GM12878 (cell line): ENCODE results near the gene PIGQ. TPM values are rescaled to one million over a fixed set of nuclear protein-coding genes. Genes with fewer than 3 reads are reported as not detected.
A peak's percentile ranks its signal among the peaks of the same experiment; 100 is the strongest.

Experiments
- CREB1 ChIP-seq: IDR thresholded peaks from 2 replicates; pipeline ENCODE4 v1.6.1; 2012; ENCODE audit warnings: low read depth, mild to moderate bottlenecking, inconsistent platforms
- CREM ChIP-seq: IDR thresholded peaks from 2 replicates; pipeline ENCODE4 v1.6.1; 2014; ENCODE audit warnings: antibody characterized with exemption, low read depth
- ETV6 ChIP-seq, 2 experiments: fragments of 450-650 bp in 1 of 2; IDR thresholded peaks in 1 of 2; conservative IDR thresholded peaks in 1 of 2; 2 replicates each; pipeline ENCODE4 v1.6.1; 2014; ENCODE audit warnings: antibody characterized with exemption in 1 of 2, borderline replicate concordance in 1 of 2, low read depth in 1 of 2, mild to moderate bottlenecking in 1 of 2, moderate library complexity in 1 of 2
- GABPA ChIP-seq: IDR thresholded peaks from 2 replicates; pipeline ENCODE4 v1.6.1; 2014; ENCODE audit warnings: antibody characterized with exemption, low read depth, mild to moderate bottlenecking, inconsistent platforms
- HCFC1 ChIP-seq: fragments of 150-350 bp; IDR thresholded peaks from 2 replicates; pipeline ENCODE4 v1.6.1; 2014; ENCODE audit warnings: low read length
- MEF2B ChIP-seq: fragments of 450-650 bp; IDR thresholded peaks from 2 replicates; pipeline ENCODE4 v1.6.1; 2018; ENCODE audit warnings: mild to moderate bottlenecking, moderate library complexity; ENCODE audit not compliant: partially characterized antibody, poor library complexity, severe bottlenecking
- NR2C2 ChIP-seq: IDR thresholded peaks from 2 replicates; pipeline ENCODE4 v1.6.1; 2011; ENCODE audit warnings: borderline replicate concordance, low read depth; ENCODE audit not compliant: control insufficient read depth, insufficient read length
- RAD21 ChIP-seq: IDR thresholded peaks from 2 replicates; pipeline ENCODE4 v1.6.1; 2011; ENCODE audit warnings: mild to moderate bottlenecking, low read depth, low read length, moderate library complexity; ENCODE audit not compliant: insufficient read depth
- SIN3A ChIP-seq: IDR thresholded peaks from 2 replicates; pipeline ENCODE4 v1.6.1; 2012; ENCODE audit warnings: low read depth, low read length, improper control_type of control experiment
- SPI1 ChIP-seq: IDR thresholded peaks from 2 replicates; pipeline ENCODE4 v1.6.1; 2011; ENCODE audit warnings: low read depth, mild to moderate bottlenecking, low read length, moderate library complexity, borderline replicate concordance; ENCODE audit not compliant: insufficient read depth
- SREBF2 ChIP-seq: IDR thresholded peaks from 2 replicates; pipeline ENCODE4 v1.6.1; 2012; ENCODE audit warnings: mild to moderate bottlenecking, low read length
- polyA plus RNA-seq, 11 experiments: library from polyadenylated mRNA; depleted of rRNA in 4 of 11; unstranded in 6 of 11; stranded (reverse) in 5 of 11; fragments of >200 nt; fragmentation: Nextera tagmentation in 4 of 11; fragmentation: Illumina TruSeq in 1 of 11; extraction: Ambion mirVana in 4 of 11; extraction: Trizol in 1 of 11; gene quantifications; 1 replicate in 1 of 11; 2 replicates in 10 of 11; pipeline versions ENCODE4 v1.2.1 to v1.2.3, GENCODE V29; 2011 to 2016; ENCODE audit warnings: inconsistent platforms in 2 of 11, missing spikeins in 2 of 11, low read depth in 1 of 11
- total RNA-seq, 4 experiments: library from RNA; depleted of rRNA in 3 of 4; stranded (reverse); fragments of >200 nt in 3 of 4; fragmentation: Illumina TruSeq in 1 of 4; extraction: Trizol in 1 of 4; gene quantifications; 2 replicates each; pipeline versions ENCODE4 v1.2.1 to v1.2.3, GENCODE V29; 2013 to 2021
- TF ChIP-seq, protein P1 (sequence below): fragments of 450-650 bp; IDR thresholded peaks from 2 replicates; pipeline ENCODE4 v1.6.1; 2016; ENCODE audit warnings: mild to moderate bottlenecking, moderate library complexity, borderline replicate concordance
- TF ChIP-seq, protein P2 (sequence below): fragments of 450-650 bp; IDR thresholded peaks from 2 replicates; pipeline ENCODE4 v1.6.1; 2017; ENCODE audit warnings: mild to moderate bottlenecking, low read depth, inconsistent platforms; ENCODE audit not compliant: poor library complexity, severe bottlenecking
- TF ChIP-seq, protein P3 (sequence below): fragments of 450-650 bp; IDR thresholded peaks from 2 replicates; pipeline ENCODE4 v1.6.1; 2017; ENCODE audit warnings: antibody characterized with exemption, mild to moderate bottlenecking, moderate library complexity
- TF ChIP-seq, protein P4 (sequence below): fragments of 450-650 bp; IDR thresholded peaks from 2 replicates; pipeline ENCODE4 v1.6.1; 2017; ENCODE audit warnings: mild to moderate bottlenecking, moderate library complexity

The PIGQ gene
- total and polyA plus RNA-seq, 10 of the 15 experiments (the other 5 are each of a cell fraction or from before 2014, with no cell fraction given) = 1.8 to 31.3 (median 17.5) TPM; not detected in 1

DNA sequence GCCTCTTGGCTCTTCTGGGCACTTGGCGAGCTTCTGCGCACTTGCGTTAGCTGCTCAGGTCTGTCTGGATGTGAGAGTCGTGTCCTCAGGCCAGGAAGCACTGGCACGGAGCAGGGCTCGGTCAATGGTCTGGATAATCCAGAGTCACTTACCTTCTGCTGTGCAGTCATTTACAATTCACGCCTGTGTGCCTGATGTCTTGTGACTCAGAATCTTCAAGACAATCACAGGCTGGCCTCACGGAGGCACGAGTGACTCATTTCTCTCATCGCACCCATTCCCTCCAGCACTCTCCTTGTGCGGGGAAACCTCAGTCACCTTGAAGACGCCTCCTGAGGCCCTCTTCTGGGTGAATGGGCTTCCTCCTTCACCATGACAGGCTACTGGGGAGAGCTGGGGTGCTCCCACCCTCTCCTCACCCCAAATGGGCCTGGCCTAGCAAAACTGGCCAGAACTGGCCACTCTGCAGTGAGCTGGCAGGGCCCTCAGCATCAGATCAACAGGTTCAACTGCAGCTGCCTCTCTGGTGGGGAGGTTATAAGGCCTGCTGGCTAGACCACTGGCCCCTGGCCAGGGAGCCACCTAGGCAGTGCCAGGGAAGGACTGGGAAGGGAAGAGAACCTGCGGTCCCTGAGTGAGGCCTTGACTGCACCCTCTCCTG lies 44.1 kb upstream of the PIGQ start (continued):
- TF ChIP-seq, protein P1, sequence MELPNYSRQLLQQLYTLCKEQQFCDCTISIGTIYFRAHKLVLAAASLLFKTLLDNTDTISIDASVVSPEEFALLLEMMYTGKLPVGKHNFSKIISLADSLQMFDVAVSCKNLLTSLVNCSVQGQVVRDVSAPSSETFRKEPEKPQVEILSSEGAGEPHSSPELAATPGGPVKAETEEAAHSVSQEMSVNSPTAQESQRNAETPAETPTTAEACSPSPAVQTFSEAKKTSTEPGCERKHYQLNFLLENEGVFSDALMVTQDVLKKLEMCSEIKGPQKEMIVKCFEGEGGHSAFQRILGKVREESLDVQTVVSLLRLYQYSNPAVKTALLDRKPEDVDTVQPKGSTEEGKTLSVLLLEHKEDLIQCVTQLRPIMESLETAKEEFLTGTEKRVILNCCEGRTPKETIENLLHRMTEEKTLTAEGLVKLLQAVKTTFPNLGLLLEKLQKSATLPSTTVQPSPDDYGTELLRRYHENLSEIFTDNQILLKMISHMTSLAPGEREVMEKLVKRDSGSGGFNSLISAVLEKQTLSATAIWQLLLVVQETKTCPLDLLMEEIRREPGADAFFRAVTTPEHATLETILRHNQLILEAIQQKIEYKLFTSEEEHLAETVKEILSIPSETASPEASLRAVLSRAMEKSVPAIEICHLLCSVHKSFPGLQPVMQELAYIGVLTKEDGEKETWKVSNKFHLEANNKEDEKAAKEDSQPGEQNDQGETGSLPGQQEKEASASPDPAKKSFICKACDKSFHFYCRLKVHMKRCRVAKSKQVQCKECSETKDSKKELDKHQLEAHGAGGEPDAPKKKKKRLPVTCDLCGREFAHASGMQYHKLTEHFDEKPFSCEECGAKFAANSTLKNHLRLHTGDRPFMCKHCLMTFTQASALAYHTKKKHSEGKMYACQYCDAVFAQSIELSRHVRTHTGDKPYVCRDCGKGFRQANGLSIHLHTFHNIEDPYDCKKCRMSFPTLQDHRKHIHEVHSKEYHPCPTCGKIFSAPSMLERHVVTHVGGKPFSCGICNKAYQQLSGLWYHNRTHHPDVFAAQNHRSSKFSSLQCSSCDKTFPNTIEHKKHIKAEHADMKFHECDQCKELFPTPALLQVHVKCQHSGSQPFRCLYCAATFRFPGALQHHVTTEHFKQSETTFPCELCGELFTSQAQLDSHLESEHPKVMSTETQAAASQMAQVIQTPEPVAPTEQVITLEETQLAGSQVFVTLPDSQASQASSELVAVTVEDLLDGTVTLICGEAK = no peak
- TF ChIP-seq MEF2B (no peak), NR2C2 (no peak), ETV6 (conservative IDR thresholded peaks at IDR 0.05 in 1 of 2, IDR thresholded peaks at IDR 0.05 in 1 of 2; ENCODE audit: borderline replicate concordance in 1 of 2, low read depth in 1 of 2) (no peak), SPI1 (no peak; the same call in 1 of the 2 replicates), CREM (0 out of 2 replicates have a peak, but pooled peaks have one; percentile 9), RAD21 (peak; percentile 34; the same call in 1 of the 2 replicates), HCFC1 (peak; percentile 38; the same call in 1 of the 2 replicates), GABPA (no peak), SIN3A (peak; percentile 58; the same call in 1 of the 2 replicates), SREBF2 (no peak), CREB1 (peak; percentile 49; the same call in 1 of the 2 replicates)
- TF ChIP-seq, protein P2, sequence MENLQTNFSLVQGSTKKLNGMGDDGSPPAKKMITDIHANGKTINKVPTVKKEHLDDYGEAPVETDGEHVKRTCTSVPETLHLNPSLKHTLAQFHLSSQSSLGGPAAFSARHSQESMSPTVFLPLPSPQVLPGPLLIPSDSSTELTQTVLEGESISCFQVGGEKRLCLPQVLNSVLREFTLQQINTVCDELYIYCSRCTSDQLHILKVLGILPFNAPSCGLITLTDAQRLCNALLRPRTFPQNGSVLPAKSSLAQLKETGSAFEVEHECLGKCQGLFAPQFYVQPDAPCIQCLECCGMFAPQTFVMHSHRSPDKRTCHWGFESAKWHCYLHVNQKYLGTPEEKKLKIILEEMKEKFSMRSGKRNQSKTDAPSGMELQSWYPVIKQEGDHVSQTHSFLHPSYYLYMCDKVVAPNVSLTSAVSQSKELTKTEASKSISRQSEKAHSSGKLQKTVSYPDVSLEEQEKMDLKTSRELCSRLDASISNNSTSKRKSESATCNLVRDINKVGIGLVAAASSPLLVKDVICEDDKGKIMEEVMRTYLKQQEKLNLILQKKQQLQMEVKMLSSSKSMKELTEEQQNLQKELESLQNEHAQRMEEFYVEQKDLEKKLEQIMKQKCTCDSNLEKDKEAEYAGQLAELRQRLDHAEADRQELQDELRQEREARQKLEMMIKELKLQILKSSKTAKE = peak; percentile 49
- TF ChIP-seq, protein P3, sequence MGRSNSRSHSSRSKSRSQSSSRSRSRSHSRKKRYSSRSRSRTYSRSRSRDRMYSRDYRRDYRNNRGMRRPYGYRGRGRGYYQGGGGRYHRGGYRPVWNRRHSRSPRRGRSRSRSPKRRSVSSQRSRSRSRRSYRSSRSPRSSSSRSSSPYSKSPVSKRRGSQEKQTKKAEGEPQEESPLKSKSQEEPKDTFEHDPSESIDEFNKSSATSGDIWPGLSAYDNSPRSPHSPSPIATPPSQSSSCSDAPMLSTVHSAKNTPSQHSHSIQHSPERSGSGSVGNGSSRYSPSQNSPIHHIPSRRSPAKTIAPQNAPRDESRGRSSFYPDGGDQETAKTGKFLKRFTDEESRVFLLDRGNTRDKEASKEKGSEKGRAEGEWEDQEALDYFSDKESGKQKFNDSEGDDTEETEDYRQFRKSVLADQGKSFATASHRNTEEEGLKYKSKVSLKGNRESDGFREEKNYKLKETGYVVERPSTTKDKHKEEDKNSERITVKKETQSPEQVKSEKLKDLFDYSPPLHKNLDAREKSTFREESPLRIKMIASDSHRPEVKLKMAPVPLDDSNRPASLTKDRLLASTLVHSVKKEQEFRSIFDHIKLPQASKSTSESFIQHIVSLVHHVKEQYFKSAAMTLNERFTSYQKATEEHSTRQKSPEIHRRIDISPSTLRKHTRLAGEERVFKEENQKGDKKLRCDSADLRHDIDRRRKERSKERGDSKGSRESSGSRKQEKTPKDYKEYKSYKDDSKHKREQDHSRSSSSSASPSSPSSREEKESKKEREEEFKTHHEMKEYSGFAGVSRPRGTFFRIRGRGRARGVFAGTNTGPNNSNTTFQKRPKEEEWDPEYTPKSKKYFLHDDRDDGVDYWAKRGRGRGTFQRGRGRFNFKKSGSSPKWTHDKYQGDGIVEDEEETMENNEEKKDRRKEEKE = peak; percentile 72; the same call in 1 of the 2 replicates
- TF ChIP-seq, protein P4, sequence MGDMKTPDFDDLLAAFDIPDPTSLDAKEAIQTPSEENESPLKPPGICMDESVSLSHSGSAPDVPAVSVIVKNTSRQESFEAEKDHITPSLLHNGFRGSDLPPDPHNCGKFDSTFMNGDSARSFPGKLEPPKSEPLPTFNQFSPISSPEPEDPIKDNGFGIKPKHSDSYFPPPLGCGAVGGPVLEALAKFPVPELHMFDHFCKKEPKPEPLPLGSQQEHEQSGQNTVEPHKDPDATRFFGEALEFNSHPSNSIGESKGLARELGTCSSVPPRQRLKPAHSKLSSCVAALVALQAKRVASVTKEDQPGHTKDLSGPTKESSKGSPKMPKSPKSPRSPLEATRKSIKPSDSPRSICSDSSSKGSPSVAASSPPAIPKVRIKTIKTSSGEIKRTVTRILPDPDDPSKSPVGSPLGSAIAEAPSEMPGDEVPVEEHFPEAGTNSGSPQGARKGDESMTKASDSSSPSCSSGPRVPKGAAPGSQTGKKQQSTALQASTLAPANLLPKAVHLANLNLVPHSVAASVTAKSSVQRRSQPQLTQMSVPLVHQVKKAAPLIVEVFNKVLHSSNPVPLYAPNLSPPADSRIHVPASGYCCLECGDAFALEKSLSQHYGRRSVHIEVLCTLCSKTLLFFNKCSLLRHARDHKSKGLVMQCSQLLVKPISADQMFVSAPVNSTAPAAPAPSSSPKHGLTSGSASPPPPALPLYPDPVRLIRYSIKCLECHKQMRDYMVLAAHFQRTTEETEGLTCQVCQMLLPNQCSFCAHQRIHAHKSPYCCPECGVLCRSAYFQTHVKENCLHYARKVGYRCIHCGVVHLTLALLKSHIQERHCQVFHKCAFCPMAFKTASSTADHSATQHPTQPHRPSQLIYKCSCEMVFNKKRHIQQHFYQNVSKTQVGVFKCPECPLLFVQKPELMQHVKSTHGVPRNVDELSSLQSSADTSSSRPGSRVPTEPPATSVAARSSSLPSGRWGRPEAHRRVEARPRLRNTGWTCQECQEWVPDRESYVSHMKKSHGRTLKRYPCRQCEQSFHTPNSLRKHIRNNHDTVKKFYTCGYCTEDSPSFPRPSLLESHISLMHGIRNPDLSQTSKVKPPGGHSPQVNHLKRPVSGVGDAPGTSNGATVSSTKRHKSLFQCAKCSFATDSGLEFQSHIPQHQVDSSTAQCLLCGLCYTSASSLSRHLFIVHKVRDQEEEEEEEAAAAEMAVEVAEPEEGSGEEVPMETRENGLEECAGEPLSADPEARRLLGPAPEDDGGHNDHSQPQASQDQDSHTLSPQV = no peak
